GM06990 (cell line): ENCODE results near the gene RBM48.

Experiments
- DNase-seq: peaks from one replicate; pipeline ENCODE4 v3.0.0-alpha.2; 2011; ENCODE audit not compliant: insufficient read length; ENCODE audit errors: extremely low read depth
- H3K27me3 ChIP-seq: replicated peaks from 2 replicates; pipeline ENCODE4 v1.6.0; 2011; ENCODE audit warnings: low read length; ENCODE audit not compliant: control insufficient read depth, insufficient read depth
- H3K36me3 ChIP-seq: 2 replicates; pipeline ENCODE4 v1.5.1; 2011; ENCODE audit warnings: low read length; ENCODE audit not compliant: control insufficient read depth, insufficient read depth
- H3K4me3 ChIP-seq: replicated peaks from 2 replicates; pipeline ENCODE4 v1.5.1; 2011; ENCODE audit warnings: low read depth, mild to moderate bottlenecking, control low read depth, low read length
- TF ChIP-seq, protein P1 (sequence below): IDR thresholded peaks from 2 replicates; pipeline ENCODE4 v1.5.1; 2011; ENCODE audit warnings: low read length, control low read depth, mild to moderate bottlenecking, inconsistent platforms; ENCODE audit not compliant: insufficient read depth, poor library complexity, severe bottlenecking

Gene RBM48

GRCh38 chr7:92567460-92567859 is 38.9 kb downstream of the RBM48 start:
- TF ChIP-seq, protein P1, sequence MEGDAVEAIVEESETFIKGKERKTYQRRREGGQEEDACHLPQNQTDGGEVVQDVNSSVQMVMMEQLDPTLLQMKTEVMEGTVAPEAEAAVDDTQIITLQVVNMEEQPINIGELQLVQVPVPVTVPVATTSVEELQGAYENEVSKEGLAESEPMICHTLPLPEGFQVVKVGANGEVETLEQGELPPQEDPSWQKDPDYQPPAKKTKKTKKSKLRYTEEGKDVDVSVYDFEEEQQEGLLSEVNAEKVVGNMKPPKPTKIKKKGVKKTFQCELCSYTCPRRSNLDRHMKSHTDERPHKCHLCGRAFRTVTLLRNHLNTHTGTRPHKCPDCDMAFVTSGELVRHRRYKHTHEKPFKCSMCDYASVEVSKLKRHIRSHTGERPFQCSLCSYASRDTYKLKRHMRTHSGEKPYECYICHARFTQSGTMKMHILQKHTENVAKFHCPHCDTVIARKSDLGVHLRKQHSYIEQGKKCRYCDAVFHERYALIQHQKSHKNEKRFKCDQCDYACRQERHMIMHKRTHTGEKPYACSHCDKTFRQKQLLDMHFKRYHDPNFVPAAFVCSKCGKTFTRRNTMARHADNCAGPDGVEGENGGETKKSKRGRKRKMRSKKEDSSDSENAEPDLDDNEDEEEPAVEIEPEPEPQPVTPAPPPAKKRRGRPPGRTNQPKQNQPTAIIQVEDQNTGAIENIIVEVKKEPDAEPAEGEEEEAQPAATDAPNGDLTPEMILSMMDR: no peak
- DNase-seq: no peak
- no peak overlapping the region for H3K4me3 ChIP-seq
- H3K27me3 ChIP-seq: no peaks in the 10 kb centered on the region
- peaks cover 10% of the 10 kb centered on the region for H3K36me3 ChIP-seq

GRCh38 chr7:92569137-92569536 is 40.5 kb downstream of the RBM48 start:
- H3K36me3 ChIP-seq: peaks cover 10% of the 10 kb centered on the region
- TF ChIP-seq, protein P1: no peak

GRCh38 chr7:92576296-92576695 is 47.7 kb downstream of the RBM48 start:
- H3K36me3 ChIP-seq: peaks cover 9% of the 10 kb centered on the region
- TF ChIP-seq, protein P1: no peak
- no peak for DNase-seq
- no peak overlapping the region for H3K4me3 ChIP-seq
- H3K27me3 ChIP-seq: no peaks in the 10 kb centered on the region

More at GRCh38 chr7:92569137-92569536, 40.5 kb downstream of the RBM48 start:
- DNase-seq: no peak
- Histone ChIP-seq H3K27me3 (no peaks in the 10 kb centered on the region), H3K4me3 (no peak overlapping the region)

- no peaks in the 10 kb centered on the region for H3K27me3 ChIP-seq
- H3K4me3 ChIP-seq: no peak overlapping the region
- DNase-seq: no peak
- TF ChIP-seq, protein P1: no peak
- H3K36me3 ChIP-seq: peaks cover 5% of the 10 kb centered on the region
Observed at GRCh38 chr7:92582948-92583347, 54.4 kb downstream of the RBM48 start.

- DNase-seq: no peak
- peaks cover 5% of the 10 kb centered on the region for H3K36me3 ChIP-seq
- TF ChIP-seq, protein P1: no peak
- H3K27me3 ChIP-seq: no peaks in the 10 kb centered on the region
- H3K4me3 ChIP-seq: no peak overlapping the region
Observed at GRCh38 chr7:92584953-92585352, 56.4 kb downstream of the RBM48 start.

- no peaks in the 10 kb centered on the region; the same call in 1 of the 2 replicates for H3K36me3 ChIP-seq
- TF ChIP-seq, protein P1: no peak
- H3K27me3 ChIP-seq: no peaks in the 10 kb centered on the region
- no peak overlapping the region for H3K4me3 ChIP-seq
- DNase-seq: no peak
Observed at GRCh38 chr7:92586403-92586802, 57.8 kb downstream of the RBM48 start.
